ENCODE data around the gene MAGIX.

DNA sequence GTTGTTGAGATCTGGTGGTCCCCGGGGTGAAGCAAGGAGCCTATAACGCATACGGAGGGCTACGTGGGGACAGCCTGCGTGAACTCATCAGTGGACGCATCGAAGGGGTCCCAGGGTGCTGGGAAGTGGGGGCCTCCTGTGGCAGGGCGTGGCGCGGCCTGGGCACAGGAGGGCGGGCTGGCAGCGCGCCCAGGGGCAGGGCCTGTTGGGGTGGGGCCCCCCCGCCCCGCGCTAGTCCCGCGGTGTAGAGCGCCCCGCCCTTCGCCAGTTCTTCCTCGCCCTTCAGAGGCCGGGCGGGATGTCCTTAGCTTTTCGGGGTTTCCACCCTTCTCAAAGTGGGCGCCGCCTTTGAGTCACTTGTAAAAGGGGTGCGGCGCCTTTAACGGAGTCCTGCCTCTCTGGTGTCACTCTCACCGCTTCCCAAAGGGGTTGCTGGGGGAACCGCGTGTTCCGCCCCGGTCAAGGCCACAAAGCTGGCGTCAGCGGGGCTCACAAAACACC is 9.8 kb downstream of the MAGIX start:
- TF ChIP-seq YY1 (IDR thresholded peaks at IDR 0.05; ENCODE audit: insufficient read depth, insufficient read length) (no peak), SUZ12 (IDR thresholded peaks at IDR 0.05; ENCODE audit: extremely low read depth, insufficient read depth, insufficient read length) (no peak)
